GM19324 (cell line): Measurements from ENCODE around the gene MCM5.
"Not testable (repeated sequence)": the region's sequence is repeated elsewhere in the genome, so short reads cannot be mapped to it uniquely, and the experiment has no call there.

Experiments
- ATAC-seq: cut with Tn5 transposase; IDR thresholded peaks from one replicate; pipeline ENCODE4 v1.9.1; 2021; ENCODE audit warnings: mild to moderate bottlenecking, moderate library complexity; ENCODE audit not compliant: unreplicated experiment, low FRiP score

Gene MCM5

DNA sequence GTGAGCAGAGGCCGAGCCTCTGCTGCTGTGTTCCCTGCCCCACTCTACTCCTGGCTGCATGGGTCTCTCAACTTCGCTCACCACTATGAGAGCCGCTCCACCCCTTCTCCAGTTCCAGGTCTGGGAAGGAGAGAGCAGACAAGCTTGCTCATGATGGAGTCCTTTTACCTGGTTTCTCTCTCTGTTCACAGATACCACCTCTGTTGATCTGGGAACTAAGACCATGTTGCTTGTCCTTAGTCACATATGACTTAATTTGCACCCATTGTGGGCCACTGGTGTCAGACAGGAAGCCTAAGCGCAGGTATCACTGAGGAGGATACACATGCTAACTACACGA, 26.8 kb downstream of the MCM5 start:
- no peak for ATAC-seq

GRCh38 chr22:35430897-35431322, 31.0 kb downstream of the MCM5 start:
- ATAC-seq, result no peak

DNA sequence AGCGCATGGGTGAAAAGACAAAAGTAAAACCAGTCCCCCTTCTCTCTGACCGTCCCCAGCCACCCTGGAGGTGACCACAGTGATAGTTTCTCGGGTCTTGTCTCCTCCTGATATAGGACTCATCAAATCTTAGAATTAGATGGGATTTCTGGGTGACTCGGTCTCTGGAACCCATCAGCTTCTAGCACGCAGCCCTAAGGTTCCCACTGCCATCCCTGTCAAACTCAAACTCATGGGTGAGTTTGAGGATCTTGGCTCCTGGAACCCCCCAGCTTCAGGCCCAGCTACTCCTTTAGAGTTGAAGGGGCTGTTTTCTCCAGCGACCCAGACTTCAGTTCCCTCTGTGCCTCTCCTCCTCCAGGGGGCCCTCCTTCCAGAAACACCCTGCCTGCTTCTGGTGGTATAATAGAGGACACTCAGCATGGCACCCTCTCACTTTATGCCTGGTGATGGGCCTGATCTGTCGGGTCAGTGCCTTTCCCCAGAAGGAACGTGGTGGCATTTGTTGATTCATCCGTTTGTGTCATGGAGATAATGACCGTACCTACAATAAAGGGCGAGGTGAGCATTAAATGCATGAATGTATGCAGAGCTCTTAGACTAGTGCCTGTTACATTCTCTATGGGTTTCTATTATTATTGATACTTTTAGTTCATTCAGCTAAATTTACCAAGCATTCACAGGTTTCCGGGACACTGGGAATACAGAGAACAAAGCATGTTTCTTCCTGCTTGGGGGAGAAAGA, 31.7 kb downstream of the MCM5 start:
- ATAC-seq, result no peak

- ATAC-seq, result no peak
Observed at GRCh38 chr22:35432228-35432905, 32.4 kb downstream of the MCM5 start.

DNA sequence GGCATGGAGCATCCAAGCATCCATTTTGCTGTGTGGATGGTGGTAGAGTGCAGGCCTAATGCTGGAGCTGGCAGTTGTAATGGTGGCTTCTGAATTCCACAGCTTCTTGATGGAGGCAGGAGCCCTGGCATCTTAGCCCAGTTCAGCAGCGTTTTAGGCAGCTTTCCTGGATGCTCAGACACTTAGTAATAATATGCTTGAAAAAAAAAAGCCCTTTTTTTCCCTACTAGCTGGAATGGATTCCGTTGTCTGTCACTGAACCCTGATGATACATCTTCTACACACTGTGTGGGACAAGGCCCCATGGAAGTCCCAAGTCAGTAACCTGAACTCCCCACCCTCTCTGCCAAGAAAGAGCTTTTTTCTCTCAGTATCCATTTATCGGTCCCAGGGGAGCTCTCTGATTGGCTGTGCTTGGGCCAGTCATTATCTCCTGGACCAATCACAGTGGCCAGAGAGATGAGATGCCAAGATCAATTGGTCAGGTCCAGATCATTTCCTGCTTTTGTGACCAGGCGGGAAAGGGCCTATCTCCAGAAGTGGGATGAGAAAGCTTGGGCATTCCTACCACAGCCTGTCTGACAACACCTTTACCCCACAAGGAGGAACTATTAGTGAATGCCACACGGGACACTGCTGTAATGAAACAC, 34.2 kb downstream of the MCM5 start:
- ATAC-seq, result no peak

DNA sequence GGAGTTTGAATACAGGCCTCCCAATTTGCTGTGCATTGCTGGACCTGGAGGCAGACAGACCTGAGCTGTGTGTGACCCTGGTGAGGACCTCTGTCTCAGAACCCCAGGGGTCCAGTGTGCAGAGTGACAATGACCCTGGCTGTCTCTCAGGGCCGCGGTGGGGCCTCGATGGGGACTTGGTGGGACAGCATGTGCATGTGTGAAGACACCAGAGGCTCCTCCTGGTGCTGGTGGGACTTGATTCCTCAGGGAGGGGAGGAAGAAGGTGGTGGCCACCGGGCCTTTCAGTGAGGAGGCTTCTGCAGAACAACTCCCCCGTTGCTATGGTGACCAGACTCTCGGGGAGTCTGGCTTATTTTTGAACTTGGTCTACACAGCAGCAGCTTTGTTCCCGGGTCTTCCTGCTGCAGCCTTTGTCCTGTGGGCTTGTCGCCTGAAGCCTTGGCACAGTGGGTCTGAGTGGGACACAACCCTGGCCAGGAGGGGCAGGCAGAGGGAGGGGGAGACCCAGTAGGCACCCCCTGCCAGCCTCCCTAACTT, 35.3 kb downstream of the MCM5 start:
- no peak for ATAC-seq

- ATAC-seq, result no peak
Observed at GRCh38 chr22:35436421-35436820, 36.5 kb downstream of the MCM5 start.

DNA sequence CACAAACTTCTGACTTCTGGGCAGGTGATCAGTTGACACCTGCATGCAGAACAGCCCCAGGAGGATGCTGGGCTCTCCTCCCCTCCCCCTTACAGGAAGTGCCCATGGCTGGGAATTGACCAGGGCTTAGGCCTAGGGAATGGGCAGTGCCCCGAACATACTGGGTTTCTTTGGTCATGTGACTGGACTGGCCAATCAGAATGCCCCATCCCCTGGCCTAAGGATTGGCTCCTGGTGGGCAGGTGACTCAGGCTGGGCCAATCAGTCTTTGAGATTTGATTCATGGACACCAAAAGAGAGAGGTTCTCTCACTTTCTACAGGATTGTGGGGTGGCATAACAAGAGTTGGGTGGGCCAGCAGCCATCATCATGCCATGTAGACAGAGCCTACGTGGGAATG, 37.1 kb downstream of the MCM5 start:
- ATAC-seq, result no peak

DNA sequence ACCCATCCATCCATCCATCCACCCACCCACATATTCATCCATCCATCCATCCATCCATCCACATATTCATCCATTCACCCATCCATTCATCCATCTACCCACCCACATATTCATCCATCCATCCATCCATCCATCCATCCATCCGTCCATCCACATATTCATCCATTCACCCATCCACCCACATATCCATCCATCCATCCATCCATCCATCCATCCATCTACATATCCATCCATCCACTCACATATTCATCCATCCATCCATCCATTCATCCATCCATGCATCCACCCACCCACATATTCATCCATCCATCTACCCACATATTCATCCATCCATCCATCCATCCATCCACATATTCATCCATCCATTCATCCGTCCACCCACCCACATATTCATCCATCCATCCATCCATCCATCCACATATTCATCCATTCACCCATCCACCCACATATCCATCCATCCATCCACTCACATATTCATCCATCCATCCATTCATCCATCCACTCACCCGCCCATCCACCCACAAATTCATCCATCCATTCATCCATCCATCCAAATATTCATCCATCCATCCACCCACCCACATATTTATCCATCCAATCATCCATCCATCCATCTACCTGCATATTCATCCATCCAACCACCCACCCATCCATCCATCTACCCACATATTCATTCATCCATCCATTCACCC, 38.9 kb downstream of the MCM5 start:
- ATAC-seq, result not testable (repeated sequence)

- no peak for ATAC-seq
Observed at GRCh38 chr22:35439365-35439717, 39.4 kb downstream of the MCM5 start.

DNA sequence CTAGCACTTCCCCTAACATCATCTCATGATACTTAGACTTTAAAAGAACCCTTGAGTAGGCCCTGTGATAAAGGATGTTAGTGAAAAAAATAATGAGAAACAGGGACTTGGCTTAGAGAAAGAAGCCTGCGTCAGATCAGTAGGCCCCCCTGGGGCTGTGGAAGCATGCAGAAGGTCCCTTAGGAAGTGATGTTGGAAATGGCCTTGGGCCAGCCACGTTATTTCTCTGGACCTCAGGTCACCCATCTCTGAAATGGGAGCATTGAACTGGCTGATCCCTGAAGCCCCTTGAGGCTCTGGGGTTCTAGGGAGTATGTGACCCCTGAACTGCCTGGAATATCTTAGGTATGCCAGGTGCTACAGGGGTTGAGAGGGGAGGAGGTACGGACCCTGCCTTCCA, 40.2 kb downstream of the MCM5 start:
- ATAC-seq, result no peak

GRCh38 chr22:35441489-35442100, 41.7 kb downstream of the MCM5 start:
- ATAC-seq, result no peak

DNA sequence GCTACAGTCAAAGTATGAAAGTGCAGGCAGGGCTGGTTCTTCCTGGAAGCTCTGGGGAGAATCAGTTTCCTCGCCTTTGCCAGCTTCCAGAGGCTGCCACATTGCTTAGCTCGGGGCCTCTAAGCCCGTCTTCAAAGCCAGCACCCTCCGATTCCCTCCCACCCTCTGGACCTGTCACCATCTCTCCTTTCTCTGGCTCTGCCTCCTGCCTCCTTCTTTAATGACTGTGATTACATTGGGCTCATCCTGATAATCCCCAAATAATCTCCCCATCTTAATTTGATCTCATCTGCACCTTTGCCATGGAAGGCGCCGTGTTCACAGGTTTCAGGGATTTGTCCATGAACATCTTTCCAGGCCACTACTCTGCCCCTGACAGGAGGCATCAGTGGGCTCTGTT, 42.5 kb downstream of the MCM5 start:
- ATAC-seq, result no peak

DNA sequence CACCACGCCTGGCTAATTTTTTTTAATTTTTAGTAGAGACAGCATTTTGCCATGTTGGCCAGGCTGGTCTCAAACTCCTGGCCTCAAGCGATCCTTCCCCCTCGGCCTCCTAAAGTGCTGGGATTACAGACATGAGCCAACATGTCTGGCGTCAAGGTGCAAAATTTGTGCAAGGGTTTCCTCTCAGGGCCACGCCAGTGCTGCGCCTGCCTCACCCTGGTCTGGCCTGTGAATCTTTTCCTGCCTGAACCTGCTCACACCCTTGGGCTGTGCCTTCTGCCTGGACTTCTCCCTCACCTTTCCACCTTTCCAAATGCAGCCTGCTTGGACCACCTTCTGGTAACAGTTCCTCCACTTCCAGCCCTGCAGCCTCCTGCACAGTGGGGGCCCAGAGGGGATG, 43.4 kb downstream of the MCM5 start:
- ATAC-seq, result no peak

DNA sequence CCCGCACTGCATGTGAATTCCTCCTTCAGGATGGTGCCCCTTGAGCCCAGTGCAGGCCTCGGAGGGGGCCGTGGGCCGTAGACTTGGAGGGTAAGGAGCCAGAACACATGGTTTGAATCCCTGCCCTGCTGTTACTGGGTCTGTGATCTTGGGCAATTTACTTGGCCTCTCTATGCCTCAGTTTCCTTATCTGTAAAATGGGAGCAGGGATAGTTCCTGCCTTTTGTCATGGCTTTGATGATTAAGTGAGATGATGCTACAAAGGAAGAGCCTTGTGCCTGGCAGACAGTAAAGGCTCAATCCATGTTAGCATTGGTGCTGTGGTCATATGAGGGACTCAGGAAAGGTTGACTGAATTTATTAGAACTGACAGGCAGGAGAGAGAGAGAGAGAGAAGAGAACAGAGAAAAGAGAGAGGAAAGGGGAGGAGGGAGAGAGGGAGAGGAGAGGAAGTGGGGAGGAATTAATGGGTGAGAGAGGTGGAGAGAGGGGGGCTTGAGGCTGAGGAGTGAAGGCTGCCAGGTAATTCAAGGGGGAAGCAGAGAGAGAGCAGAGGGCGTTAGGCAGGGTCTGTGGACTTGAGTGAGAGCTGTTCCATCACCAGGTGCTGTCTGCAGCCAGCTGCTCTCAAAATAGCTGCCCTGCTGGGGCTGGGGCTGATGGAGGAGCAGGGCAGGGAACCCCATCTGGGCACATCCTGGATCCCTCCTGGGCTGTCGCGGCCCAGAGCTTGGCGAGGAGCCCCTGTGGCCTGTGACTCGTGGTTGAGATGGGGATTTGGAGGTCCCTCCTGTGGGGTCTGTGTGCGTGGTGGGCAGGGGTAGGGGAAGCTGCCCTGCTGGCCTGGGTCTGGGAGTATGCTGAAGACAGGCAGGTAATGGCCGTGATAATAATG, 44.1 kb downstream of the MCM5 start:
- ATAC-seq, result no peak

DNA sequence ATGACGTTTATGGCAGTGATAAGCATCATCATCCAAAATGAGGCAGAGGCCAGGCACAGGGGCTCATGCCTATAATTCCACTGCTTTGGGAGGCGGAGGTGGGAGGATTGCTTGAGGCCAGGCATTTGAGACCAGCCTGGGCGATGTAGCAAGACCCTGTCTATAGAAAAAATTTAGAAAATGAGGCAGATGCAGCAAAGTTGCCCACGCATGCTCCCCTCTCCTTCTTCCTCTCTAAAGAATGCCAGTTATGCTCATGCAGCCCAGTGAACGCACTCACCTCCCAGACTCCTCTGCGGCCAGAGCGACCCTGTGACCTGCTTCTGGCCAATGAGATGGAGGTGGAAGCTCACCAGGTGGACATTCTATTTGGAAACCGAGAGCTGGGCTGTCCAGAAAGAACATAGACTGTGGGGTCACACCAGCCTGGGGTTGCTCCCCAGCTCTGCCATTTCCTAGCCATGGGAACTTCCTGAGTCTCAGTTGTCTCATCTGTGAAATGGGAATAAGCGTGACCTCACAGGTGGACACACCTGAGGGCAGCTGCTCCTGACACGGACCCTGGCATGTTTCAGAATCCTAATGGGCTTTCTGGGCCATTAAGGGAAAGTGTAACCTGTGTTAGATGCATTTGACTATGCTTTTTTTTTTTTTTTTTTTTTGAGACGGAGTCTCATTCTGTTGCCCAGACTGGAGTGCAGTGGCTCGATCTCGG, 44.9 kb downstream of the MCM5 start:
- ATAC-seq, result no peak

- ATAC-seq, result no peak
Observed at GRCh38 chr22:35445933-35446332, 46.0 kb downstream of the MCM5 start.

GRCh38 chr22:35446365-35446764, 46.4 kb downstream of the MCM5 start:
- no peak for ATAC-seq

DNA sequence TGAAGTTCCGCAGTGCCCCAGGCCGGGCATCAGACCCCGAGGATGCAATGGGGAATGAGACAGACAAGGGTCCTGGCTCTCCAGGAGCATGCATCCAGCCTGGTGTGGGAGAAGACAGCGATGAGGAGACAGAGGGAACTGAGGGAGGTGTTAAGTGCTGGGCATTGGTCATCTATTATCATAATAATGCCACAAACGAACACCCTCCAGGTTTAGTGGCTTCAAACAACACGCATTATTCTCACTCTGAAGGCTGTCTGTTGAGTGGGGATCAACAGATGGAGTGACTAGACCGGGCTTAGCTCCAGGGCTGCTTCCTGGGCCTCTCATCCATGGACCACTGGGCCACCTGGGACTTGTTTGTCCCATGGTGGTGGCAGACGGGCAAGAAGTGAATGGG, 48.6 kb downstream of the MCM5 start:
- no peak for ATAC-seq
